Measurements from ENCODE around the gene CPSF4L. TPM values are rescaled to one million over a fixed set of nuclear protein-coding genes. Genes with fewer than 3 reads are reported as not detected.

Gene CPSF4L
- total and polyA plus RNA-seq, 2 experiments from 2014 or later, result not detected

DNA sequence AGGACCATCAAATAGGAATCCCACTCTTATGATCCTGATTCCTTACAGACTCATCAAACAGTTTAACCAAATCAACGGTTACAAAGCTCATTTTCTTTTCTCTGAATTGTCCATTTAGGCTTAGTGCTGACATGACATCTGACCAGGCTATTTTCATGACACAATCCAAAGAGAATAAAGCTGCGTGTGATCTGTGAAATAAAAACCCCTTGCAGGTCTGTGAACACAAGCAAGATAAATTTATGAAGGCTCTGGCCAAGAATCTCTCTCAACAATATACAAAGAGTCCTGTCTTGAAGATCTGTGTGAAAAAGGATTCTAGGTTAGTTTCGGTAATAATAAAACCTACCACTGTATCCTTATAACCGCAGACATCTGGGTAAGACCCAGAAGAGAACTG lies 46.8 kb downstream of the CPSF4L start:
- no peak for DNase-seq (ENCODE audit: low spot score)
- H3K27ac ChIP-seq, result no peak overlapping the region
- no peak overlapping the region for H2AFZ ChIP-seq
- 81% methylated on average over 4 of the region's 4 CpGs for WGBS (ENCODE audit: low lambda C conversion rate, missing lambda C conversion rate)
- H3K9me2 ChIP-seq (replicated peaks; ENCODE audit: insufficient read depth), result no peaks in the 10 kb centered on the region
- peaks cover 10% of the 10 kb centered on the region for H3K79me2 ChIP-seq
- H3K4me2 ChIP-seq, result no peak overlapping the region
- H3K9me3 ChIP-seq (ENCODE audit: low read depth), result no peaks in the 10 kb centered on the region
- TF ChIP-seq EZH2 (IDR thresholded peaks at IDR 0.05; ENCODE audit: borderline replicate concordance), result no peak
- no peak for TF ChIP-seq EZH2phosphoT487 (IDR thresholded peaks at IDR 0.05; ENCODE audit: low read depth, severe bottlenecking, unreplicated experiment)
- TF ChIP-seq, protein P1, sequence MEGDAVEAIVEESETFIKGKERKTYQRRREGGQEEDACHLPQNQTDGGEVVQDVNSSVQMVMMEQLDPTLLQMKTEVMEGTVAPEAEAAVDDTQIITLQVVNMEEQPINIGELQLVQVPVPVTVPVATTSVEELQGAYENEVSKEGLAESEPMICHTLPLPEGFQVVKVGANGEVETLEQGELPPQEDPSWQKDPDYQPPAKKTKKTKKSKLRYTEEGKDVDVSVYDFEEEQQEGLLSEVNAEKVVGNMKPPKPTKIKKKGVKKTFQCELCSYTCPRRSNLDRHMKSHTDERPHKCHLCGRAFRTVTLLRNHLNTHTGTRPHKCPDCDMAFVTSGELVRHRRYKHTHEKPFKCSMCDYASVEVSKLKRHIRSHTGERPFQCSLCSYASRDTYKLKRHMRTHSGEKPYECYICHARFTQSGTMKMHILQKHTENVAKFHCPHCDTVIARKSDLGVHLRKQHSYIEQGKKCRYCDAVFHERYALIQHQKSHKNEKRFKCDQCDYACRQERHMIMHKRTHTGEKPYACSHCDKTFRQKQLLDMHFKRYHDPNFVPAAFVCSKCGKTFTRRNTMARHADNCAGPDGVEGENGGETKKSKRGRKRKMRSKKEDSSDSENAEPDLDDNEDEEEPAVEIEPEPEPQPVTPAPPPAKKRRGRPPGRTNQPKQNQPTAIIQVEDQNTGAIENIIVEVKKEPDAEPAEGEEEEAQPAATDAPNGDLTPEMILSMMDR (IDR thresholded peaks at IDR 0.05; ENCODE audit: poor library complexity), result no peak
- no peaks in the 10 kb centered on the region for H3K36me3 ChIP-seq (replicated peaks; ENCODE audit: insufficient read depth, low read depth)
- H3K27me3 ChIP-seq, result no peaks in the 10 kb centered on the region
- H3K4me1 ChIP-seq (ENCODE audit: insufficient read depth), result no peaks in the 10 kb centered on the region
- no peaks in the 10 kb centered on the region for H4K20me1 ChIP-seq (ENCODE audit: insufficient read depth, poor library complexity, severe bottlenecking)
- H3K4me3 ChIP-seq, result no peak overlapping the region

DNA sequence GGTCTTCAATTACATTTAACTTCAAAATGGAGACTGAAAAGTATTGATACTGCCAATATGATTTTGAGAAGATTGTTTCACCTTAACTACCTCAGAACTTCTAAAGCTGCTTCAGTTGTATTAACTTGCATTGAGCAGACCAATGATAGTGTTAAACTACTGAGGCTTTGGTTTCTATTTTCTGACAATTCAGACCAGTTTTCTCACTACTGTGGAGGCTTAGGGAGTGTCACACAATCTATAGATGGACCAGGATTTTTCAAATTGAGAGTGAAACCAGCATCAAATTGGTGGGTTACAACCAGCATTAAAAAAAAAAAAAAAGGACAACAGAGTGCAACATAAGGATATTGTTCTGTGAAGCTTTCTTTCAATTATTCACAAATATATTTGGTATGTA lies 47.7 kb downstream of the CPSF4L start:
- Histone ChIP-seq H3K9me3 (ENCODE audit: low read depth) (no peaks in the 10 kb centered on the region), H3K4me3 (no peak overlapping the region), H3K79me2 (peaks cover 6% of the 10 kb centered on the region), H2AFZ (no peak overlapping the region), H3K27me3 (no peaks in the 10 kb centered on the region), H3K9me2 (replicated peaks; ENCODE audit: insufficient read depth) (no peaks in the 10 kb centered on the region), H3K4me1 (ENCODE audit: insufficient read depth) (no peaks in the 10 kb centered on the region), H3K4me2 (no peak overlapping the region), H3K36me3 (replicated peaks; ENCODE audit: insufficient read depth, low read depth) (no peaks in the 10 kb centered on the region), H4K20me1 (ENCODE audit: insufficient read depth, poor library complexity, severe bottlenecking) (no peaks in the 10 kb centered on the region), H3K27ac (no peak overlapping the region)
- DNase-seq (ENCODE audit: low spot score), result no peak
- TF ChIP-seq, protein P1 (IDR thresholded peaks at IDR 0.05; ENCODE audit: poor library complexity), result no peak
- TF ChIP-seq EZH2phosphoT487 (IDR thresholded peaks at IDR 0.05; ENCODE audit: low read depth, severe bottlenecking, unreplicated experiment) (no peak), EZH2 (IDR thresholded peaks at IDR 0.05; ENCODE audit: borderline replicate concordance) (no peak)

DNA sequence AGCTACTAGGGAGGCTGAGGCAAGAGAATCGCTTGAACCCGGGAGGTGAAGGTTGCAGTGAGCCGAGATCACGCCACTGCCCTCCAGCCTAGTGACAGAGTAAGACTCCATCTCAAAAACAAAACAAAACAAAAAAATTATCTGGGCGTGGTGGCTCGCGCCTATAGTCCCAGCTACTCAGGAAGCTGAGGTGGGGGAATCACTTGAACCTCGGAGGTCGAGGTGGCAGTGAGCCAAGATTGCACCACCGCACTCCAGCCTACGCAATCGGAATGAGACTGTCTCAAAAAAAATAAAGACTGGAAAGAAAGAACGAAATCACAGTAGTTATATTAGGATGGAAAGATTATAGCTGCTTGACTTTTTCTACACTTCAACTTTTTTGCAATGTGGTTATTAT lies 49.9 kb downstream of the CPSF4L start:
- whole genome bisulfite sequencing (ENCODE audit: low lambda C conversion rate, missing lambda C conversion rate), result 91% methylated on average over 13 of the region's 13 CpGs

More for the DNA sequence above, 49.9 kb downstream of the CPSF4L start:
- Histone ChIP-seq H3K27me3 (no peaks in the 10 kb centered on the region), H3K79me2 (peaks cover 6% of the 10 kb centered on the region), H3K4me1 (ENCODE audit: insufficient read depth) (no peaks in the 10 kb centered on the region), H4K20me1 (ENCODE audit: insufficient read depth, poor library complexity, severe bottlenecking) (no peaks in the 10 kb centered on the region), H3K9me3 (ENCODE audit: low read depth) (no peaks in the 10 kb centered on the region), H3K4me3 (no peak overlapping the region), H3K27ac (no peak overlapping the region), H3K9me2 (replicated peaks; ENCODE audit: insufficient read depth) (no peaks in the 10 kb centered on the region), H3K4me2 (no peak overlapping the region), H2AFZ (no peak overlapping the region), H3K36me3 (replicated peaks; ENCODE audit: insufficient read depth, low read depth) (no peaks in the 10 kb centered on the region)
- no peak for TF ChIP-seq EZH2phosphoT487 (IDR thresholded peaks at IDR 0.05; ENCODE audit: low read depth, severe bottlenecking, unreplicated experiment)
- TF ChIP-seq, protein P1 (IDR thresholded peaks at IDR 0.05; ENCODE audit: poor library complexity), result no peak
- no peak for TF ChIP-seq EZH2 (IDR thresholded peaks at IDR 0.05; ENCODE audit: borderline replicate concordance)
- DNase-seq (ENCODE audit: low spot score), result no peak
